GM12801 (cell line): ENCODE measurements around the gene P2RY12.

ENCODE experiments used
- TF ChIP-seq, protein P1 (sequence below): IDR thresholded peaks from one replicate; pipeline ENCODE4 v1.5.1; 2011; ENCODE audit warnings: control low read depth; ENCODE audit not compliant: insufficient read length; ENCODE audit errors: extremely low read depth

Gene P2RY12

DNA sequence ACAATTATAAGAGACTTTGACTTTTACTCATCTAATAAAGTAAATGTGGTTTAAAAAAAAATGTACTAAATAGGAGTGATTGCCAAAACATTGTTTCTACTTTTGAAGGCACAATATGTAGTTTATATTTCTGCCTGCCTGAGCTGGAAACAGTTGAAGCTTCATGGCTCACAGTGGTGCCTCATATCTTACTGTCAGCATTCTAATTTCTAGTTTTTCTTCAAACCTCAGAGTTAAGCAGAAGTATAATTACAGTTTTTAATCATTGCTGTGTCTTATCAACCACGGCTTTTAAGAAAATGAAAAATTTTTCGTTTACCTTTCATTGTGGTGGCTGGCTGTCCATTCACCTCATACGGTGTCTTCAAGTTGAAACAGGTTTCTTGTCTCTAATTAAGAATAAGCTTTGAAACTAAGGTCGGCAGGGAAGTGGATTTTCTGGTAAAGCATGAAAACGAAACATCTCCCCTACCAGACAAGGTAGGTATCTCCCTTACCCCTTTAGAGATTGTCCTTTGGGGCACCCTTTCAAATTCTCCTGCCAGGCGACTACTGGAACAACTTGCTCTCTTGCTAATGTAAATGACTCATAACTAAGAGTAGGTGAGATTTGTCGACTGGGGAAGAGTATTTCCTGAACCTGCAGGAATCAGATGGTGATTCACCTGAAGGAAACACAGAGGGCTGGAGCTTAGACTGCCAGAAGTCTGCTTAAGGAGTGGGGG lies 68.1 kb downstream of the P2RY12 start, which contains the start of gene GPR87:
GPR87 (minus strand) TSS at position 554 of the 725 bp plus-strand sequence. CDS start 16,720 bp downstream, outside the sequence.
- TF ChIP-seq, protein P1, sequence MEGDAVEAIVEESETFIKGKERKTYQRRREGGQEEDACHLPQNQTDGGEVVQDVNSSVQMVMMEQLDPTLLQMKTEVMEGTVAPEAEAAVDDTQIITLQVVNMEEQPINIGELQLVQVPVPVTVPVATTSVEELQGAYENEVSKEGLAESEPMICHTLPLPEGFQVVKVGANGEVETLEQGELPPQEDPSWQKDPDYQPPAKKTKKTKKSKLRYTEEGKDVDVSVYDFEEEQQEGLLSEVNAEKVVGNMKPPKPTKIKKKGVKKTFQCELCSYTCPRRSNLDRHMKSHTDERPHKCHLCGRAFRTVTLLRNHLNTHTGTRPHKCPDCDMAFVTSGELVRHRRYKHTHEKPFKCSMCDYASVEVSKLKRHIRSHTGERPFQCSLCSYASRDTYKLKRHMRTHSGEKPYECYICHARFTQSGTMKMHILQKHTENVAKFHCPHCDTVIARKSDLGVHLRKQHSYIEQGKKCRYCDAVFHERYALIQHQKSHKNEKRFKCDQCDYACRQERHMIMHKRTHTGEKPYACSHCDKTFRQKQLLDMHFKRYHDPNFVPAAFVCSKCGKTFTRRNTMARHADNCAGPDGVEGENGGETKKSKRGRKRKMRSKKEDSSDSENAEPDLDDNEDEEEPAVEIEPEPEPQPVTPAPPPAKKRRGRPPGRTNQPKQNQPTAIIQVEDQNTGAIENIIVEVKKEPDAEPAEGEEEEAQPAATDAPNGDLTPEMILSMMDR: no peak

DNA sequence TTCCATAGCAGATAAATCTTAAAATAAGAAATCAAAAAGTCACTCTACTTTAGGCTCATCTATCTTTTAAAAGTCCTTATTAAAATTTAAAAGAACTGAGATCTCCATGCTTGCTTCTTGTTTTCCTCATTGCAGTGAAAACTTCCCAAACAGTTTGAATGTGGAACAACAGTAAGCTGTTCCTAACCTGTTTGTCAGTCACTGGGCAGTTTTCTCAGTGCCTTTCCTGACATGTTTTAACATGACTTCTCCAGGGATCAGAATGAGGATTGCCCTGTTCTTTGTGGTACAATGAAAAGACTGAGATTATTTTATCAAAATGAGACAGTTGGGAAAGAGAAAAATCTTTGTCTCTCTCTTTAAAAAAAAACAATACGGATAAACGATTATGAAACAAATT lies 68.7 kb downstream of the P2RY12 start:
- TF ChIP-seq, protein P1: no peak

GRCh38 chr3:151315136-151315535 lies 69.4 kb downstream of the P2RY12 start:
- TF ChIP-seq, protein P1: no peak

GRCh38 chr3:151314593-151314992 lies 70.0 kb downstream of the P2RY12 start:
- TF ChIP-seq, protein P1: no peak

GRCh38 chr3:151314137-151314536 lies 70.4 kb downstream of the P2RY12 start:
- TF ChIP-seq, protein P1: no peak

DNA sequence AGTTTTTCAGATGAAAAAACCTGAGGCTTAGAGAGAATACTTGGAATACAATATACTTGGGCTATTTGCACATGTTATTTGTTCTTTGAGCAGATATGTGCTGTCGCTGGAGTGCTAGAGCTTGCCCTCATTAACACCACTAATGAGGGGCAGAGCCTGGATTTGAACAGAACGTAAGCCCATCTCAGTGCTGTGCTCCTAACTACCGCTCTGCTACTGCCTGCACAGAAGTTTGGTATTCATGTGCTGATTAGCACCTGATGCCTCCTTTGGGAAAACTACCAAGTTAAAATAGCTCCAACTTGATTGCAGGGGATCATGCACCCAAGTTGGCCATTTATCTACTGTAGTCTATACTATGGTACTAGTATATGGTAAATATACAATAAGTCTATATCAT lies 71.6 kb downstream of the P2RY12 start:
- TF ChIP-seq, protein P1: no peak

DNA sequence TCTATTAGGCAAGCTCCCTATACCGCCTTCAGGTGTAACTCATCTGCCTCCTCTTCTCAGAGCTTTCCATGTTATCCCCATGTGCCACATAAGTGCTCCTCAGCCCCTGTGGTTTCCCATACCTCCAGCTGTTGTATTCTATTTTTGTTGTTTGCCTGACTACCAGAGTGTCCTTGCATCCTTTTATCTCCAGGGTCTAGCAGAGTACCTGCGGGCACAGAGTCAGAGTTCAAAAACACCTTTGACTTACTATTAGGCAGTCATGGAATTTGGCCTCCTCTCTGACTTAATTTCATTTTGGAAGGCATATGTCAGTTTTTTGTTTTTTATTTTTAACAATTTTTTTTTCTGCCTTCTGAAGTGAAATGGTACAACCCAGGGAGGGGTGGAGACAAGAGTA lies 75.0 kb downstream of the P2RY12 start:
- TF ChIP-seq, protein P1: no peak
